Thoracic aorta (tissue), 2 donors: ENCODE data around the gene MTMR2. TPM values are rescaled to one million over a fixed set of nuclear protein-coding genes. Genes with fewer than 3 reads are reported as not detected.

Source experiments
- ATAC-seq: fragments of 150-250 bp; one replicate; pipeline ENCODE4 v1.8.0; 2017; ENCODE audit warnings: low read depth; ENCODE audit not compliant: insufficient number of reproducible peaks, low FRiP score
- DNase-seq: peaks from one replicate; pipeline ENCODE4 v3.0.0-alpha.2; 2020; ENCODE audit warnings: low spot score
- H3K27ac ChIP-seq, 2 donors: fragments of 200-600 bp; sonication (generic); 1 replicate in 1 of 2; 2 replicates in 1 of 2; pipeline ENCODE4 v1.5.1; 2016; ENCODE audit warnings: mild to moderate bottlenecking in 2 of 2, moderate library complexity in 2 of 2
- H3K27me3 ChIP-seq: fragments of 200-600 bp; sonication (generic); replicated peaks from 2 replicates; pipeline ENCODE4 v1.6.0; 2016; ENCODE audit warnings: mild to moderate bottlenecking; ENCODE audit not compliant: insufficient read depth
- H3K36me3 ChIP-seq: fragments of 200-600 bp; sonication (generic); one replicate; pipeline ENCODE4 v1.5.1; 2016
- H3K4me1 ChIP-seq, 2 donors: fragments of 200-600 bp; sonication (generic); 1 replicate in 1 of 2; 2 replicates in 1 of 2; pipeline versions ENCODE4 v1.5.1 to v1.6.0; 2016; ENCODE audit warnings: low read depth in 2 of 2, mild to moderate bottlenecking in 1 of 2; ENCODE audit not compliant: control insufficient read depth in 1 of 2
- H3K4me3 ChIP-seq: fragments of 200-600 bp; sonication (generic); 2 replicates; pipeline ENCODE4 v1.5.1; 2016; ENCODE audit warnings: mild to moderate bottlenecking
- H3K9me3 ChIP-seq: fragments of 200-600 bp; sonication (generic); 2 replicates; pipeline ENCODE4 v1.5.1; 2016
- total RNA-seq, 2 donors: library from RNA; depleted of rRNA; stranded (reverse); fragments of >200 nt; gene quantifications; one replicate each; pipeline versions ENCODE4 v1.1.0 to v1.2.3, GENCODE V29; 2016
- TF ChIP-seq, protein P1 (sequence below): fragments of 200-600 bp; sonication (generic); IDR thresholded peaks from one replicate; pipeline ENCODE4 v1.5.1; 2019; ENCODE audit warnings: antibody characterized with exemption

MTMR2 gene
- total RNA-seq, 2 donors from 2014 or later, result 38.2 to 38.9 TPM

- TF ChIP-seq, protein P1, sequence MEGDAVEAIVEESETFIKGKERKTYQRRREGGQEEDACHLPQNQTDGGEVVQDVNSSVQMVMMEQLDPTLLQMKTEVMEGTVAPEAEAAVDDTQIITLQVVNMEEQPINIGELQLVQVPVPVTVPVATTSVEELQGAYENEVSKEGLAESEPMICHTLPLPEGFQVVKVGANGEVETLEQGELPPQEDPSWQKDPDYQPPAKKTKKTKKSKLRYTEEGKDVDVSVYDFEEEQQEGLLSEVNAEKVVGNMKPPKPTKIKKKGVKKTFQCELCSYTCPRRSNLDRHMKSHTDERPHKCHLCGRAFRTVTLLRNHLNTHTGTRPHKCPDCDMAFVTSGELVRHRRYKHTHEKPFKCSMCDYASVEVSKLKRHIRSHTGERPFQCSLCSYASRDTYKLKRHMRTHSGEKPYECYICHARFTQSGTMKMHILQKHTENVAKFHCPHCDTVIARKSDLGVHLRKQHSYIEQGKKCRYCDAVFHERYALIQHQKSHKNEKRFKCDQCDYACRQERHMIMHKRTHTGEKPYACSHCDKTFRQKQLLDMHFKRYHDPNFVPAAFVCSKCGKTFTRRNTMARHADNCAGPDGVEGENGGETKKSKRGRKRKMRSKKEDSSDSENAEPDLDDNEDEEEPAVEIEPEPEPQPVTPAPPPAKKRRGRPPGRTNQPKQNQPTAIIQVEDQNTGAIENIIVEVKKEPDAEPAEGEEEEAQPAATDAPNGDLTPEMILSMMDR, result no peak
- ATAC-seq, result no peak
- H3K27me3 ChIP-seq, result no peaks in the 10 kb centered on the region
Observed at GRCh38 chr11:95925011-95925410, 1.1 kb upstream of the MTMR2 start.

GRCh38 chr11:95924414-95924760 lies 480 bp upstream of the MTMR2 start:
- Histone ChIP-seq H3K4me1 (peaks cover 6 to 43% of the 10 kb centered on the region in 2 donors), H3K27ac (peak overlapping the region; percentile 97 to 99), H3K36me3 (no peaks in the 10 kb centered on the region), H3K9me3 (no peaks in the 10 kb centered on the region), H3K4me3 (peak overlapping the region; percentile 81), H3K27me3 (no peaks in the 10 kb centered on the region)
- TF ChIP-seq, protein P1, result no peak
- no peak for ATAC-seq
- DNase-seq, result no peak

More at GRCh38 chr11:95925011-95925410, 1.1 kb upstream of the MTMR2 start:
- H3K27ac ChIP-seq, result peak overlapping the region; percentile 97 to 99
- H3K9me3 ChIP-seq, result no peaks in the 10 kb centered on the region
- H3K36me3 ChIP-seq, result no peaks in the 10 kb centered on the region
- peak overlapping the region; percentile 81 for H3K4me3 ChIP-seq
- no peak for DNase-seq
- peaks cover 6 to 37% of the 10 kb centered on the region in 2 donors for H3K4me1 ChIP-seq

DNA sequence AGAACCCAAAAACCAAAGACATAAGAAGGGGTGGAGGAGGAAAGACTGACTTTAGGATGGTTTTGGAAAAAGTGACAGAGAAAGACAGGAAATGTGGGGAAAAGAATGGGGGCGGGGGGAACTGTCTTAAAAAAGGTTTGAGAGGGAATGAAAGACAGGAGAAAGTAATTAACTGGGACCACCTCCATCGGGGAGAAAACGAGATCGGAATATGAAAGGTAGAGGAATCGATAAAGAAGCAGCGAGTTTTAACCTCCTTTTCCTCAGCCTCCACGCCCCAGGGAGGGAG lies 524 bp downstream of the MTMR2 start:
- H3K9me3 ChIP-seq, result no peaks in the 10 kb centered on the region
- H3K4me1 ChIP-seq, result peaks cover 6 to 53% of the 10 kb centered on the region in 2 donors
- ATAC-seq (no peak), DNase-seq (no peak)
- TF ChIP-seq, protein P1, result no peak
- H3K27me3 ChIP-seq, result no peaks in the 10 kb centered on the region
- peak overlapping the region; percentile 97 to 99 for H3K27ac ChIP-seq
- H3K36me3 ChIP-seq, result no peaks in the 10 kb centered on the region
- H3K4me3 ChIP-seq, result peak overlapping the region; percentile 81

DNA sequence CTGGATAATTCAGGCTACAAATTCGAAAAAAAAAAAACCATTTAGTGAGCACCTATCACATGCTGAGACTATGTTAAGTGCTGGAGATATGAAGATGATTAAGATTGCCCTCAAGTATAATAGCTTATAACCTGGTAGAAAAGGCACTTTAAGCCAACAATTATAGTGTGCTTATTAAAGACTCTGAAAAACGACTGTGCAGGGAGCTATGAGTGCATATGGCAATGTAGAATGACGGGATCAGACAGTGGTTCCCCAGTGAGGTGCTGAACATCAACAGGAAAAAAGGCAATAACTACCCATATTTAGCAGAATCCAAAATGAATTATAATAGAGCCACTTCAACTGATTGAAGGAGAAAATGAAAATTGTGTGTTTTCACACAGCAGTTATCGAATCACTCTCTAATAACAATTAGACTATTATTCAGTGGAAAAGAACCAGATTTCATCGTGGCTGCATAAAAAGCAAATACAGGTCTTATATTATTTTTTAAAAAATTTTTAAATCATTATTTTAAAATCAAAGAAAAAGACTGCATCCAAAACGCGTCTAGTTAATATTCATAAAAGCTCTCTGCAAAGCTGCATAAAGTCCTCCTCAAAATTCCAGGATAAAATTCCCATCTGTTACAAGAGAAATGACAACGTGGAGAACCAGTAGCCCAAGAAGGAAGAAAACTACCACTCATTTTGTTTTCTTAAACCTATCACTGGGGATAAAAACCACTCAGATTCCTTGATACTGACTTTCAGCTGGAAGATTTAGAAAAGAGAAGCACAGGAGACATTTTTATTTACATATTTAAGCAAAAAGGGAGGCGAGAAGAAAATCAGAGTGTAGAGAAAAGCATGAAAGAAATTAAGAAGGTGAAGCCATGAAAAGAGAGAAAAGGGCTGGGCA lies 1.1 kb downstream of the MTMR2 start:
- Histone ChIP-seq H3K36me3 (no peaks in the 10 kb centered on the region), H3K4me3 (peak overlapping the region; percentile 81), H3K4me1 (peaks cover 6 to 59% of the 10 kb centered on the region in 2 donors), H3K27me3 (no peaks in the 10 kb centered on the region), H3K27ac (peak overlapping the region; percentile 97 to 99), H3K9me3 (no peaks in the 10 kb centered on the region)
- DNase-seq (no peak), ATAC-seq (no peak)
- TF ChIP-seq, protein P1, result no peak

GRCh38 chr11:95922099-95922498 lies 1.8 kb downstream of the MTMR2 start:
- DNase-seq, result no peak
- H3K27ac ChIP-seq, result peak overlapping the region in 1 of 2 donors; percentile 97
- no peaks in the 10 kb centered on the region for H3K9me3 ChIP-seq
- no peak for ATAC-seq
- TF ChIP-seq, protein P1, result no peak
- no peaks in the 10 kb centered on the region for H3K36me3 ChIP-seq
- H3K4me3 ChIP-seq, result peak overlapping the region; percentile 81
- peaks cover 9 to 66% of the 10 kb centered on the region in 2 donors for H3K4me1 ChIP-seq
- no peaks in the 10 kb centered on the region for H3K27me3 ChIP-seq
